Astrocyte (in vitro differentiated cells and primary cell): ENCODE data around the gene ARPC2. TPM values are rescaled to one million over a fixed set of nuclear protein-coding genes. Genes with fewer than 3 reads are reported as not detected.
A peak's percentile ranks its signal among the peaks of the same experiment; 100 is the strongest.

ENCODE experiments used
- DNase-seq: peaks from one replicate; pipeline ENCODE4 v3.0.0-alpha.2; 2010; ENCODE audit warnings: low read depth
- FAIRE-seq: peaks from 2 replicates; lab custom pipeline; 2011; peaks lifted over from hg19 to GRCh38; lab: Jason Lieb, UNC
- H2AFZ ChIP-seq: 2 replicates; pipeline ENCODE4 v1.6.0; 2012; ENCODE audit warnings: low read depth, low read length, inconsistent platforms
- H3K27ac ChIP-seq: 2 replicates; pipeline ENCODE4 v1.5.1; 2011; ENCODE audit warnings: low read depth, low read length, inconsistent platforms
- H3K27me3 ChIP-seq: 2 replicates; pipeline ENCODE4 v1.6.0; 2011; ENCODE audit warnings: low read length, inconsistent platforms; ENCODE audit not compliant: insufficient read depth
- H3K36me3 ChIP-seq: 2 replicates; pipeline ENCODE4 v1.5.1; 2011; ENCODE audit warnings: low read length, inconsistent platforms; ENCODE audit not compliant: insufficient read depth
- H3K4me1 ChIP-seq: 2 replicates; pipeline ENCODE4 v1.5.1; 2011; ENCODE audit warnings: low read length, inconsistent platforms; ENCODE audit not compliant: insufficient read depth
- H3K4me2 ChIP-seq: 2 replicates; pipeline ENCODE4 v1.6.0; 2012; ENCODE audit warnings: low read length, inconsistent platforms
- H3K4me3 ChIP-seq: 2 replicates; pipeline ENCODE4 v1.5.1; 2011; ENCODE audit warnings: low read depth, mild to moderate bottlenecking, low read length, inconsistent platforms; ENCODE audit not compliant: insufficient read depth
- H3K79me2 ChIP-seq: 2 replicates; pipeline ENCODE4 v1.6.0; 2012; ENCODE audit warnings: mild to moderate bottlenecking, low read length, inconsistent platforms; ENCODE audit not compliant: insufficient read depth
- H3K9ac ChIP-seq: 2 replicates; pipeline ENCODE4 v1.6.0; 2012; ENCODE audit warnings: mild to moderate bottlenecking, low read length, inconsistent platforms
- H3K9me3 ChIP-seq: 2 replicates; pipeline ENCODE4 v1.5.1; 2012; ENCODE audit warnings: low read depth, mild to moderate bottlenecking, low read length, inconsistent platforms; ENCODE audit not compliant: insufficient read depth
- H4K20me1 ChIP-seq: 2 replicates; pipeline ENCODE4 v1.6.0; 2012; ENCODE audit warnings: low read length, inconsistent platforms; ENCODE audit not compliant: insufficient read depth
- H3K27ac Mint-ChIP-seq: one replicate; pipeline ENCODE4 v1.8.0; 2021; ENCODE audit warnings: mild to moderate bottlenecking, mixed read lengths; ENCODE audit not compliant: unreplicated experiment
- H3K27me3 Mint-ChIP-seq: one replicate; pipeline ENCODE4 v1.8.0; 2021; ENCODE audit warnings: low read depth, mixed read lengths; ENCODE audit not compliant: unreplicated experiment
- H3K36me3 Mint-ChIP-seq: one replicate; pipeline ENCODE4 v1.8.0; 2021; ENCODE audit warnings: low read depth, mixed read lengths; ENCODE audit not compliant: unreplicated experiment
- H3K4me1 Mint-ChIP-seq: one replicate; pipeline ENCODE4 v1.8.0; 2021; ENCODE audit warnings: low read depth, mixed read lengths; ENCODE audit not compliant: unreplicated experiment
- H3K4me3 Mint-ChIP-seq: one replicate; pipeline ENCODE4 v1.8.0; 2021; ENCODE audit warnings: mild to moderate bottlenecking, moderate library complexity, mixed read lengths; ENCODE audit not compliant: unreplicated experiment
- H3K9me3 Mint-ChIP-seq: one replicate; pipeline ENCODE4 v1.8.0; 2021; ENCODE audit warnings: mild to moderate bottlenecking, mixed read lengths; ENCODE audit not compliant: unreplicated experiment
- EZH2 ChIP-seq: IDR thresholded peaks from 2 replicates; pipeline ENCODE4 v1.6.1; 2012; ENCODE audit warnings: mild to moderate bottlenecking, low read length, inconsistent platforms; ENCODE audit not compliant: insufficient read depth
- total RNA-seq: library from RNA; stranded (reverse); gene quantifications from 2 replicates; pipeline ENCODE4 v1.2.1, GENCODE V29; 2021
- TF ChIP-seq, protein P1 (sequence below): IDR thresholded peaks from 2 replicates; pipeline ENCODE4 v1.5.1; 2011; ENCODE audit warnings: low read depth, mild to moderate bottlenecking, inconsistent platforms, low read length, moderate library complexity; ENCODE audit not compliant: insufficient read depth

ARPC2 gene
- total RNA-seq, 1 donor from 2014 or later: 535 TPM

DNA sequence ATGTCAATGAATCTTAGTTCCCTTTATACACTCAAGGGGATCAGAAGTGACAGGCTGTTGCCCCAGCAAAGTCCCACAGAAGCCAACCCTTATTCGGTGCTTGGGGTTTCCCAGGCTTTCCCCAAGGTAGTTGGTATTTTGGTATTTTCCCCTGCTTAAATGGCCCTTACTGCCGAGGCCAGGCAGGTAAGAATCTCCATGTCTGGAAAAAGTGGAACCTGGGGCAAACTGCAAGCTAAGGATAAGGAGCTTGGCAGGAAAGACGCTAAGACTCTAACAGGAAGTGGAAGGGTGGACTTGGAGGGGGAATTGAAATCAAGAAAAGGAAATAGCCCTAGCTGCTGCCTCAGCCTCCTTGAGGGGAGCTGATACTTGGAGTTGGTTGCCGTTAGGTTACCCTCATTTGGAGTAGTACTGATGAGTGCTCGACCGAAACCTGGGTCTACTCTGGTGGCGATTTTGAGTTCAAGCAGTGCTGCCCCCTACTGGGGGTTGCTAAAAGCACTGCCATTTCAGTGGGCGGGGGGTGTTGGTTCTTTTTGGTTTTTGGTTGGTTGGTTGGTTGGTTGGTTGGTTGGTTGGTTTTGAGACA is 40.5 kb downstream of the ARPC2 start:
- H3K27ac Mint-ChIP-seq: peak overlapping the region; percentile 77
- Histone ChIP-seq H3K9me3 (no peaks in the 10 kb centered on the region), H3K27ac (no peak overlapping the region), H2AFZ (no peak overlapping the region), H3K4me1 (peaks cover 17% of the 10 kb centered on the region), H4K20me1 (peaks cover 52% of the 10 kb centered on the region), H3K36me3 (peaks cover 41% of the 10 kb centered on the region), H3K79me2 (peaks cover 7% of the 10 kb centered on the region), H3K4me3 (no peak overlapping the region), H3K9ac (no peak overlapping the region), H3K4me2 (no peak overlapping the region), H3K27me3 (no peaks in the 10 kb centered on the region)
- TF ChIP-seq, protein P1, sequence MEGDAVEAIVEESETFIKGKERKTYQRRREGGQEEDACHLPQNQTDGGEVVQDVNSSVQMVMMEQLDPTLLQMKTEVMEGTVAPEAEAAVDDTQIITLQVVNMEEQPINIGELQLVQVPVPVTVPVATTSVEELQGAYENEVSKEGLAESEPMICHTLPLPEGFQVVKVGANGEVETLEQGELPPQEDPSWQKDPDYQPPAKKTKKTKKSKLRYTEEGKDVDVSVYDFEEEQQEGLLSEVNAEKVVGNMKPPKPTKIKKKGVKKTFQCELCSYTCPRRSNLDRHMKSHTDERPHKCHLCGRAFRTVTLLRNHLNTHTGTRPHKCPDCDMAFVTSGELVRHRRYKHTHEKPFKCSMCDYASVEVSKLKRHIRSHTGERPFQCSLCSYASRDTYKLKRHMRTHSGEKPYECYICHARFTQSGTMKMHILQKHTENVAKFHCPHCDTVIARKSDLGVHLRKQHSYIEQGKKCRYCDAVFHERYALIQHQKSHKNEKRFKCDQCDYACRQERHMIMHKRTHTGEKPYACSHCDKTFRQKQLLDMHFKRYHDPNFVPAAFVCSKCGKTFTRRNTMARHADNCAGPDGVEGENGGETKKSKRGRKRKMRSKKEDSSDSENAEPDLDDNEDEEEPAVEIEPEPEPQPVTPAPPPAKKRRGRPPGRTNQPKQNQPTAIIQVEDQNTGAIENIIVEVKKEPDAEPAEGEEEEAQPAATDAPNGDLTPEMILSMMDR: peak; percentile 47
- TF ChIP-seq EZH2: no peak
- H3K27me3 Mint-ChIP-seq: no peaks in the 10 kb centered on the region
- H3K36me3 Mint-ChIP-seq: peaks cover 13% of the 10 kb centered on the region
- no peak overlapping the region for H3K4me3 Mint-ChIP-seq
- no peaks in the 10 kb centered on the region for H3K9me3 Mint-ChIP-seq
- peaks cover 51% of the 10 kb centered on the region for H3K4me1 Mint-ChIP-seq
- FAIRE-seq (no peak), DNase-seq (no peak)

GRCh38 chr2:218259099-218259961 is 42.3 kb downstream of the ARPC2 start:
- Histone ChIP-seq H3K4me3 (no peak overlapping the region), H3K27ac (peak overlapping the region; percentile 59), H3K4me1 (peaks cover 14% of the 10 kb centered on the region), H3K79me2 (no peaks in the 10 kb centered on the region), H2AFZ (no peak overlapping the region), H3K9ac (peak overlapping the region; percentile 54), H3K4me2 (peak overlapping the region; percentile 42), H3K9me3 (no peaks in the 10 kb centered on the region), H4K20me1 (peaks cover 37% of the 10 kb centered on the region), H3K36me3 (peaks cover 27% of the 10 kb centered on the region), H3K27me3 (no peaks in the 10 kb centered on the region)
- peak overlapping the region; percentile 95 for H3K27ac Mint-ChIP-seq
- no peaks in the 10 kb centered on the region for H3K27me3 Mint-ChIP-seq
- H3K4me1 Mint-ChIP-seq: peaks cover 40% of the 10 kb centered on the region
- peak overlapping the region; percentile 28 for H3K4me3 Mint-ChIP-seq
- peaks cover 12% of the 10 kb centered on the region for H3K36me3 Mint-ChIP-seq
- DNase-seq (peak; percentile 68), FAIRE-seq (no peak)
- TF ChIP-seq EZH2: no peak
- TF ChIP-seq, protein P1: no peak
- no peaks in the 10 kb centered on the region for H3K9me3 Mint-ChIP-seq
